SK-N-DZ (cell line): ENCODE results near the gene CGN.

Experiments used
- DNase-seq: peaks from one replicate; pipeline ENCODE4 v3.0.0-alpha.2; 2015; ENCODE audit warnings: low spot score

Gene CGN

DNA sequence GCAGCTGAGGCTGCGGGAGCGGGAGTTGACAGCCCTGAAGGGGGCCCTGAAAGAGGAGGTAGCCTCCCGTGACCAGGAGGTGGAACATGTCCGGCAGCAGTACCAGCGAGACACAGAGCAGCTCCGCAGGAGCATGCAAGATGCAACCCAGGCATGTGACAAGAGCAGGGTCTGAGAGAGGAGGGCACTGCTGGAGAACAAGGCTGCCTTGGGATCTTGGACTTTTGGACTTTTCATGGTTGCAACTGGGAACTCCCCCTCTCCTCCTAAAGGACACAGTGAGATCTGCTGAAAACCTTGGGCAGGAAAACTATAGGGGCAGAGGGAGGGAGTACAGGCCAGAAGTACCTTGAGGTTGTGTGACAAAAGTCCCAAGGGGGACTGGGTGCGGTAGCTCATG is 13.5 kb downstream of the CGN start:
- no peak for DNase-seq

DNA sequence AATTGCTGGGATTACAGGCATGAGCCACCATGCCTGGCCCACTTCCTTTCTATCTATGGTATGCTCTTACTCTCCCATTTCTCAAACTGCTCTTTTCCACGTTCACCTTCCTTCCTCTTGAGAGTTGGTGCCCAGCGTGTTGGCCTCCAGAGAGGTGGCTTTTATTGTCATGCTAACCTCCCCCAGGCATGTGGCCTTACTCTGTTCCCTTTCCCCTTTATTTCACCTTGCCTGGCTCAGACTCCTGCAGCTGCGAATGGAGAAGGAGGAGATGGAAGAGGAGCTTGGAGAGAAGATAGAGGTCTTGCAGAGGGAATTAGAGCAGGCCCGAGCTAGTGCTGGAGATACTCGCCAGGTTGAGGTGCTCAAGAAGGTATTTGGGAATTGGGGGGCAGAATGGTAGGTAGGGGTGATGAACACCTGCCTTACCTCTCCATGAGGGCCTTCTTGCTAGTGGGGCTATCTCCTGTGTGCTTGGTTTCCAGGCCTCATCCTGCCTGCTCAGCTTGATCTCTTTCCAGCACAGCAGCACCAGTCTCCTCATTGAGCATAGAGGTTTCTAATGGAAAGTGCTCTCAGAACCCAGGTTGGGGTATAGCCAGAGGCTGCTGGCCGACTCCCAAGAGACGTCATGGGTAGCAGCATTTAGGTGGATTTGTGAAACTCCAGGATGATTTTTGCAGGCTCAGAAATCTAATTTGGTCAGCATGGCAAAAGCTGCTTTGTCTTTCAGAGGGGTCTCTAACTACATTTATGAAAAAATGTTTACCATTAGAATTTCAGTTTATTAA is 15.7 kb downstream of the CGN start:
- DNase-seq: no peak

DNA sequence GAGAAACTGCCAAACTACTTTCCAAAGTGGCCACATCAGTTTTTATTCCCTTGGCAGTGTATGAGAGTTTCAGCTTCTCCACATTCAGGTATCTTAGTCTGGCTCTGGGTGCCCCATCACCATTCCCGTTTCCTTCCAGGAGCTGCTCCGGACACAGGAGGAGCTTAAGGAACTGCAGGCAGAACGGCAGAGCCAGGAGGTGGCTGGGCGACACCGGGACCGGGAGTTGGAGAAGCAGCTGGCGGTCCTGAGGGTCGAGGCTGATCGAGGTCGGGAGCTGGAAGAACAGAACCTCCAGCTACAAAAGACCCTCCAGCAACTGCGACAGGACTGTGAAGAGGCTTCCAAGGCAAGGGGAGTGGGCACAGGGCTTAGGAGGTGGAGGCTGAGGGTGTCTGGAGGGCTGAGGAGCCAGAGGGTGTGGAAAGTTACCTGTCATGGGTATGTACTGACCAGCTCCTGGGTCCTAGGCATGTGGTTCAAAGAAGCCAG is 18.1 kb downstream of the CGN start:
- DNase-seq: no peak

DNA sequence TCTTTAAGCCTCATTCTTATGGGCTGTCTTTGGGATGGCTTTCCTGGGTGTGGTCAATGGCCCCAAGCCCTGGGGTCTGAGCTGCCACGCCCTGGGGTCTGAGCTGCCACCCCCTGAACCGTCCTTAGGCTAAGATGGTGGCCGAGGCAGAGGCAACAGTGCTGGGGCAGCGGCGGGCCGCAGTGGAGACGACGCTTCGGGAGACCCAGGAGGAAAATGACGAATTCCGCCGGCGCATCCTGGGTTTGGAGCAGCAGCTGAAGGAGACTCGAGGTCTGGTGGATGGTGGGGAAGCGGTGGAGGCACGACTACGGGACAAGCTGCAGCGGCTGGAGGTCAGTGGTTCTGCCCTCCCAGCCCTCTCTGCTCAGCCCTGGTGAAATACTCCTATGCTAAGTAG is 18.6 kb downstream of the CGN start:
- no peak for DNase-seq

DNA sequence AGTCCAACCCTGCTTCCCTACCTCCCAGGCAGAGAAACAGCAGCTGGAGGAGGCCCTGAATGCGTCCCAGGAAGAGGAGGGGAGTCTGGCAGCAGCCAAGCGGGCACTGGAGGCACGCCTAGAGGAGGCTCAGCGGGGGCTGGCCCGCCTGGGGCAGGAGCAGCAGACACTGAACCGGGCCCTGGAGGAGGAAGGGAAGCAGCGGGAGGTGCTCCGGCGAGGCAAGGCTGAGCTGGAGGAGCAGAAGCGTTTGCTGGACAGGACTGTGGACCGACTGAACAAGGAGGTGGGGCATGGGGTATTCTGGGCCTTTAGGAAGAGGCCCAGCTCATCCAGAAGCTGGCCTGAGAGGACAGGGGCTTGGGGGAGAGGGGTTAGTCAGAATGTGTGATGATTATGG is 19.3 kb downstream of the CGN start:
- DNase-seq: no peak

DNA sequence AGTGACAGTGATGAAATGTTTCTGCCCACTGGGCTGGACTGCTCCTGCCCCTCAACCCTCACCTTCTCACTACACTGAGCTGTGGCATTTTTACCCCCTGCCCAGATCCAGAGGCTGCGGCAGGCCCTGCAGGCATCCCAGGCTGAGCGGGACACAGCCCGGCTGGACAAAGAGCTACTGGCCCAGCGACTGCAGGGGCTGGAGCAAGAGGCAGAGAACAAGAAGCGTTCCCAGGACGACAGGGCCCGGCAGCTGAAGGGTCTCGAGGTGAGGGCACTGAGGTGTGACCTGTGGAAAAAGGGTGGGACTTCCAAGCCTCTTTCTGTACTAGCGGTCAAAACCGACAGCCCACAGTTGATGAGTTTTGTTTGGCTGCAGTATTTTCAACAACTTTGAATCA is 22.7 kb downstream of the CGN start:
- no peak for DNase-seq

DNA sequence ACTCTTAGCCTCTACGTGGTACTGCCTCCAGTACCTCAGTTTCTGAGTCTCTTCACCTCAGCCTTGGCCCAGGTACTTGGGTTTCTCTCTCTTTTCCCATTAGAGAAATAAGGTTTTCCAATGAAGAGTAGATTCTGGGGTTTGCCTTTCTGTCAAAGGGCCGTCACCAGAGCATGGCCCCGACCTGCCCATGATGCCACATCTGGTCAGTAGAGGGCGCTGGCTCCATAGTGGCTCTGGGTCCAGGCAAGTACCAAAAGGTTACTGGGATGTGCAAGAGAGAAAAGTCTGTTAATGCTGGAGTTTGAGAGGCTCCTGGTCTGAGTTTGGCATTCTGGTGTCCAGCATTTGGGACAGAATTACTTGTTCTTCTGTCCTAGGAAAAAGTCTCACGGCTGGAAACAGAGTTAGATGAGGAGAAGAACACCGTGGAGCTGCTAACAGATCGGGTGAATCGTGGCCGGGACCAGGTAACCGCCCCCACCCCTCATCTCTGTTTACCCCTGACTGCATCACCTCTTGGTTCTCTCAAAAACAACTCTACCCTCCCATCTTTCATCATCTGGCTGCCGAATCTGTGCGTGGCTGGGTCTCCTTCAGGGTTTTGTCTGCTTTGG is 23.6 kb downstream of the CGN start:
- peak; percentile 54 for DNase-seq

DNA sequence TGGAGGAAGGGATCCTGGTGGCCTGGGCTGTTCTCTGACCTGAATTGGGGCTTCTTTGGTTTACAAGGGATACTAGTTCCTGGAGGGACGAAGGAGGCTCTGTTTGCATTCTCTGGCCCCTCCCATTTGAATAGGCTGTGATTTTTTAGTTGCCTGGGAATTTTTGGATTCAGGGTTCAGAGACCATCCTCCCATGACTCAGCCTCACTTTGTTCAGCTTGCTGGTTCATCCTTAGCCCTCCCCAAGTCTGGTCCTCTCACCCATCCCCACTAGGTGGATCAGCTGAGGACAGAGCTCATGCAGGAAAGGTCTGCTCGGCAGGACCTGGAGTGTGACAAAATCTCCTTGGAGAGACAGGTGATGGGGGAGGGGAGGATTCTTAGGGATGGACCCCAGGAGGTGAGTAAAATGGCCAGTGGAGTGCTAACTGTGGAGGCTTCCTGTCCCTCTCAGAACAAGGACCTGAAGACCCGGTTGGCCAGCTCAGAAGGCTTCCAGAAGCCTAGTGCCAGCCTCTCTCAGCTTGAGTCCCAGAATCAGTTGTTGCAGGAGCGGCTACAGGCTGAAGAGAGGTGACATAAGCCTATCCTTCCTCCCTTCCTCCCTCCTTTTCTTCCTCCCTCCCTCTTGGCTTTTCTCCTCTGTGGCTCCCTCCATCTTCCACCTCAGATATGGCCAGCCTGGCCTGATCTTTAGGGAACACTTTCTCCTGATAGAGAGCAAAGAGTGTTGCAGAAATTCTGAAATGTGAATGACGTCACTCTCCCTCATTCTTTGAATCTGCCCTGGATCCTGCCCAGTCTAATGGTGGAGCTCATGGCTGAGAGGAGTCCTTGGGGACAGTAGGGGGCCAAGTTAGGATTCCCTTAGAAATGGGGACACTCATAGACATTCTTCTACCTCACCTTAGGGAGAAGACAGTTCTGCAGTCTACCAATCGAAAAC is 24.4 kb downstream of the CGN start:
- no peak for DNase-seq

DNA sequence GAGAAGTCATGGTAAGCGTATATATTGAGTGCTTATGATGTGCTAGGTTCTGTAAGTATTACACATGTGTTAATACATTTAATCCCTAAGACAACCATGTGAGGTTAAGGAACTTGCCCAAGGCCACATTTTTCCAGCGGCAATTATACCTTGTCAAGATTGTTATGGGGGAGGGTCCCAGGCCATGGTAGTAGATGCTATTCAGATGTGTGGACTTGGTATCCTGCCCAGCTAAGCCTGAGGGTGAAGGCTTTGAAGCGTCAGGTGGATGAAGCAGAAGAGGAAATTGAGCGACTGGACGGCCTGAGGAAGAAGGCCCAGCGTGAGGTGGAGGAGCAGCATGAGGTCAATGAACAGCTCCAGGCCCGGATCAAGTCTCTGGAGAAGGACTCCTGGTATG is 25.3 kb downstream of the CGN start:
- DNase-seq: no peak

DNA sequence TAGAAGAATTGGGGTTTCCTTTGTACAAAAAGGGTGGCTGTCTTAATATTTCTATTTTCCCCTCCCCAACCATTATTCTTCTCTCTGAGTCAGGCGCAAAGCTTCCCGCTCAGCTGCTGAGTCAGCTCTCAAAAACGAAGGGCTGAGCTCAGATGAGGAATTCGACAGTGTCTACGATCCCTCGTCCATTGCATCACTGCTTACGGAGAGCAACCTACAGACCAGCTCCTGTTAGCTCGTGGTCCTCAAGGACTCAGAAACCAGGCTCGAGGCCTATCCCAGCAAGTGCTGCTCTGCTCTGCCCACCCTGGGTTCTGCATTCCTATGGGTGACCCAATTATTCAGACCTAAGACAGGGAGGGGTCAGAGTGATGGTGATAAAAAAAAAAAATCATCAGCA is 25.9 kb downstream of the CGN start:
- DNase-seq: no peak

DNA sequence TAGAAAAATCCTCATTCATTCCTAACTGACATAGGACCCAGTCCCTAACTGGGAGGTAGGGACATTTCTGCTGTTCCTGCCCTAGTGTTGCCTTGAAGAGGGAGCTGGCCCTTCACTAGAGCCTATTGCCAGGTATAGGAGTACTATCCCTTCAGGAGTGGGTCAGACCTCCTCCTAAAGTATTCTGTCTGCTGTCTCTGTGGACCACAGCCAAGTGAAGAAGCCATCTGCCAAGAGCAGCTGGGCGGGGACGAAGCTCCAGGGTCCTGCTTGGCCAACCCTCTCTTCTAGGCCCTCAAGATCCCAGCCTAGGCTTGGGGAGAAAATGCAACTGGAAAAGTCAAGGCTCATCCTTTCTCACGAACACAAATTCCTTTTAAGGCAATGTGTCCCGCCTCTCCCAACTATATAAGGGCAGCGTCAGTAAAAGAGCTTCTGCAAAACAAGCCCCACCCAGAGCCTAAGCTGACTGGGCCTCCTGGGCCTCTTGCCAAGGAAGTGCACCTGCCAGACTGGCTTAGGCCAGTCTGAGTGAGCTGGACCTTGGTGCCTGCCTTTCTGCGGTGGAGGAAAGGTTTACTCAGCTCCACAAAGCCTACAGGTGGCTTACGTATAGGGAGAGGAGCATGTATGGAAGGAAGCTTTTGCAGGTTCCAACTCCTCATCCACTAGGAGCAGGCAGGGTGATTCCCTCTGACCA is 28.3 kb downstream of the CGN start:
- peak; percentile 84 for DNase-seq

DNA sequence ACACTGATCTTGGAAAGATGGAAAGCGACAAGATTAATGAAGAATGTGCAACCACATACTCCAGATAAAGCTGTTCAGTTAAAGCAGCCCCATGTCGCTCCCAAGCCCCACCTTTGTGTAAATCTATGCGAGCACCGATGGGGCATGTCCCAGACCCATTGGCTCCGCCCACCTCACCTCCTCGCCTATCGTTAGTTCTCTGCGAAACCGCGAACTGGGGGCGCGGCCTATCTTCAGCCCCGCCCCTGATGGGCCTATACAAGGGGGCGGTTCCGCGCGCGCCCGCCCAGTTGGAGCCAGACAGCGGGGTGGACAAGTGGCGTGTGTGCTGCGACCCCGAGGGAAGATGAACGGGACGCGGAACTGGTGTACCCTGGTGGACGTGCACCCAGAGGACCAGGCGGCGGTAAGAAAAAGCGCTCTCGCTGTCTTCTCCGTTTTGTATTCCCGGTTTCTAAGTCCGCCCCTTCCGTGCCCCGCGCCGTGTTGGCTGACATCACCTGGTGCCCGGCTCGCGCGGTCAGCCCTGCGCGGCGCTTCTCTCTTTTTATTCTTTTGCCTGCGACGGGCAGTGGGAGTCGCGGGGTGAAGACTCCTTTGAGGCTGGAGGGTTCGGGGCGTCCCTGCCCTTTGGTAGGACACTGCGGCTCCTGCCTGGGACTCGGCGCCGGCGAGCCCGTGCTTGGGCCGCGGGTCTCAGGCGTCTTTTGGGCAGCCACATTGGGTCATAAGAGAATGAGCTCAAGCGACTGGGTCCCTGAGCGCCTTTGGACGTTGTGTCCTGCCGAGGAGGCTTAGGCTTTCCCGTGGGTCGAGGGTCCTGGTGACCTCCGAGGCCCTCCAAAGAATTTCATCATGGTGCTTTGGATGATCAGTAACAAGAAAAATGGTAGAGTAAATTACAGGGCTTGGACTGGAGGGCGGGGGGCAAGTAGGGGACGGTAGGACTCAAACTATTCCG is 29.1 kb downstream of the CGN start, which contains the start of gene TUFT1:
TUFT1 (plus strand) TSS at position 289 of the 961 bp plus-strand sequence; CDS start at position 347, 58 bp downstream.
- peak; percentile 97 for DNase-seq

DNA sequence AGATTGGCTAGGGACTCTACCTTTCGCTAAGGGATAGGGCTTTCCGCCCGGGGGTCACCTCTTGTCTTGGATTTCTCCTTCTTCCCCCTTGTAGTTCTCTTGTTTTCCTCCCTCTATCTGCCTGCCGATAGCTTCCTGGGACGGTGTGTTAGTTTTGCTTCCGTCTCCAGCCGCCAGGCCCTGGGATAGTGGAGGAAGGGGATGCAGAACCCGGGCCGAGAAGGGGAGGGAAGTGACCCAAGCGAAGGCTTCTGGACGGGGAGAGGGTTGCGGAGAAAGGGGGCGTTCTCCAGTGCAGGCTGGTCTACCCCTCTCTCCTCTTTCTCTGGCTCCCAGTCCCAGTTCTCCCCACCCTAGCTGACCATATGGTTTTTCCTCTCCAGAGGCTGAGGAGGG is 29.8 kb downstream of the CGN start:
- DNase-seq: peak; percentile 49

DNA sequence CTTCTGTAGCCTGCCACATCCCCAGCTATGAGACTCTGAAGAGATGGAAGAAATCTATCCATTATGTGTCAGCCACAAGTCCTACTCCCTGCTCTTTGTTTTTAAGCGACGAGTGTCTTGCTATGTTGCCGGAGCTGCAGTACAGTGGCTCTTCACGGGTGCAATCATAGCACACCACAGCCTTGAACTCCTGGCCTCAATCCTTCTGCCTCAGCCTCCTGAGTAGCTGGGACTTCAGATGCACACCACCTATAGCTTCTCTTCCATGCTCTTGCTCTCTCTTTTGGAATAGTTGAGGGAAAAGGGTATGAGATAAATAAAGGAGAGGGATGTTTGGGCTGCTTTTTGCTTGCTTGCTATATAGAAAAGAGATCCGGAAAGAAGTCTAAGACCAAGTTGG is 30.6 kb downstream of the CGN start:
- no peak for DNase-seq

DNA sequence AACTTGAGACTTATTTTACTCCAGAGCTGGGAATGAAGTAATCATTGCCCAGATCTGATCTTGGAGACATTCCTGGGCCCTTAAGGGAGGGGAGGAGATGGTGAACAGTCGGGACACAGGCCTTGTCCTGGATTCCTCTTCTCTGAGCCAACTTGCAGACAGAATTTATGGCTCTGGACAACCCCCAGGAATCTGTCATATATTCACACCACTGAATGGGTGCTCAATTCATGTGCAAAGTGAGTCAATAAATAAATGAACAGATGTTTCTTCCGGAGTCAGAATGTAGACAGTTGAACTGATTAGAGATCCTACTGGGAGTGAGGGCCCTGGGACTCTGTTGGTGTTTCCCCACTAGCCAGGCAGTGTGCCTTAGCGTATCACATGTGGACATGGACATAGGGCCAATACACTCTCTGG is 31.5 kb downstream of the CGN start:
- no peak for DNase-seq

DNA sequence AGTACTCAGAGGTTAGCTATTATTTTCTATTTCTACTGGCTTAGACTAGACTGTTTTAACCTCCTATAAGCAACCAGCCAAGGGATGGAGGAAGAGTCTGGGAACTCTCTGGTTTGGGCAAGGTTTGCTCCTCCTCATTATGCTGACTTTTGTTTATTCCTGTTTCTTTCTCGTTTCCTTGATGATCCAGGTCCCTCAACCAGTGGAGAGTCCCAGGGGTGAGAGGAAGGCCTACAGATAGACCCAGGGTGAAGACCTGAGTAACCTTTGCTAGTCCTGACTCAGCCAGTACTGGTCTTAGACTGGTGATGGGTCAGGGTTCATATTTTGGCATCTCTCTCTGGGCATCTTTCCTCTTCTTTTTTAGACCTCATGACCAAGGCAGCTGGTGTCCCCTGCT is 34.4 kb downstream of the CGN start:
- no peak for DNase-seq

DNA sequence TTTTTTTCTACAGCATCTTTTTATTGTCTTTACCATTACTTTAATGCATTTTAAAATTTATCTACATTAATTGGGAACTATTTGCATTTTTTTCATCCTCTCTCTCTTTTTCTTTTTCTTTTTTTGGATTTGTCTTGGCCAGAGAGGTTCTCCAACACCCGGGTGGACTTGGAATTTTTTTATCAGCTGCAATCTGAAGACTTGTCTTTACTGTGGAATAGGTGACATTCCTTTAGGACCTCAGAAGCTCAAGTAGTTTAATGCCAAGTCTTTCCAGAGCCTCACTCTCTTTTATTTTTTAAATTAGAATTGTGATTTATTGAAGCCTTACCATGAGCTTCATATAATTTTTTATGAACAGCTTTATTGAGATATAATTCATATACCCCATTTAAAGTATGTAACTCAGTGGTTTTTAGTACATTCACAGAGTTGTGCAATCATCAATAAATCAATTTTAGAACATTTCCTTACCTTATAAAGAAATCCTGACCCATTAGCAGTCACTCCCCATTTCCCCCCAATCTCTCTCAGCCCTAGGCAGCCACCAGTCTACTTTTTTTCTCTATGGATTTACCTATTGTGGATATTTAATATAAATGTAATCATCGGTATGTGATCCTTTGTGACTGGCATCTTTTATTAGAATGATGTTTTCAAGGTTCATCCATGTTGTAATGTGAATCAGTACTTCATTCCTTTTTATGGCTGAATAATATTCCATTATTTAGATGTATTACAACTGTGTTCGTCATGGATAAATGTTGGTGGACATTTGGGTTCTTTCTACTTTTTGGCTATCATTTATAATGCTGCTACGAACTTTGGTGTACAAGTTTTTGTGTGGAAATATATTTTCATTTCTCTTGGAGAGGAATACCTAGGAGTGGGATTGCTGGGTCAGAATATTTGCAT is 35.1 kb downstream of the CGN start:
- DNase-seq: no peak

DNA sequence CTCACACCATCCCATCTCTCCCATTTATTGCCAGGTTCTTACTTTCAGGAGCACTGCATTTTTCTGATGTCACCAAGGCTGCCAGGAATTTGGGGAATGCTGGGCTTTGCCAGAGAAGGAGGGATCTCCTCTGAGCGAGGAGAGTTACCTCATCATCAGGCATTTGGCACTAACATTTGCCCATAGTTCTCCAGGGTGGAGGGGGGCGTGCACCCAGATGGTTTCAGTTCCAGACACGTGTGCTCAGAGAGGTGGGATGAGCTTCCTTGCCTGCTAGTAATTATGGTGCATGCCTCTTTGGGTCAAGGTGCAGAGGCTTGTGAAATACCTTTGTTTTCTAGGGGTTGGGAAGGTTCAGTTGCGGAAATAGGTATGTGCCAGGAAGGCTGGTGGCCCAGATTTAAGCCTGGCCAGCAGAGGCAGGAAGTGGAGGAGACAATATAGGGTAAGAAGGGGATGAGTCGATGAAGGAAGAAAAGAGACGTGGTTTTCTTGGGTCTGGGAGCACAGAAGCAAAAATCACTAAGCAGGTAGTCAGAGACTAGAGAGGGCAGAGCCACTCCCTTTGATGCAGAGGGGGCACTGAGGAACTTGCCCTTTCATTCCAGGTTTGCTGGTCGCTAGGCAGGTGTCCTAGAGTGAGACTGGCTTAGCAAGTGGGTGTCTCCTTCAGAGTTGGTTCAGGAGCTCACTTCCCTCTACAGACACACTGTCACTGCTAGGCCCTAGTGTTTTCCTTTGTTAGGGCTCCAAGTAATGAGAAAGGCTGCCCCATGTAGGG is 36.1 kb downstream of the CGN start:
- no peak for DNase-seq
